Measurements from ENCODE around the gene BBS9.
"Not testable (repeated sequence)": the region's sequence is repeated elsewhere in the genome, so short reads cannot be mapped to it uniquely, and the experiment has no call there.

The BBS9 gene

DNA sequence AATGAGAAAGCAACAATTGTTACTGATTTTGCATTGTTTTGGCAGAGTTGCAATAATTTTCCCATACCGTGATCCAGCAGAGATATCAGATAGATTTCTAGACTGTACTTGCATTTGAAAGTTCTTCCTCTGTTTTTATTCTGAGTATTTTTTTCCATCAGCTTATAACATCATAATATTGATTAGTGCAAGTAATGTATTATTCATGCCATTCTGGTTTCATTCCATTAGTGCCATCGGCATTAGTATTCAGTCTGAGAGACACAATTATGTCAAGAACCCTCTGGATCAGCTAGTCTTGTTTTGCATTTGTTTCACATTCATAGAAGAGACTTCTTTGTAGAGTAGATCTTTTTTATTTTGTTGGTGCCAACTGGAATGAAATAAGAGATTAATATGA is 304.0 kb downstream of the BBS9 start:
- no peak for DNase-seq (ENCODE audit: low read depth)

DNA sequence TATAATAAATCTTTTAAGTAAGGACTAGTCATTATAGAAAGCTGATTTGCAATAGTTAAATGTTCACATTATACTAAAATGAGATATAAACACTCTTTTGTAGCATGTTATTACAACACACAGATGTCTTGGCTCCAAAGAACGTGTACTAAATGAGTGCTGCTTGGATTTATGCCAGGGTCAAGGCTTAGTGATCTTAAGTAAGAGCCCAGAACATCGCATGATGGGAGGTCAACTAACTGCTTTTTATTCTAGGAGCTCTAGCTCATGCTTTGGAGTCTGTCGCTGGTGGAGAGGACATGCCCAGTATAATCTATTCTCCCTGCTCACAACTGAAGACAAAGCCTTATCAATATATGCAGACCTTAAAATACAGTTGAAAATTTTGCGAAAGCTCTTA is 315.1 kb downstream of the BBS9 start:
- no peak for DNase-seq (ENCODE audit: low read depth)

DNA sequence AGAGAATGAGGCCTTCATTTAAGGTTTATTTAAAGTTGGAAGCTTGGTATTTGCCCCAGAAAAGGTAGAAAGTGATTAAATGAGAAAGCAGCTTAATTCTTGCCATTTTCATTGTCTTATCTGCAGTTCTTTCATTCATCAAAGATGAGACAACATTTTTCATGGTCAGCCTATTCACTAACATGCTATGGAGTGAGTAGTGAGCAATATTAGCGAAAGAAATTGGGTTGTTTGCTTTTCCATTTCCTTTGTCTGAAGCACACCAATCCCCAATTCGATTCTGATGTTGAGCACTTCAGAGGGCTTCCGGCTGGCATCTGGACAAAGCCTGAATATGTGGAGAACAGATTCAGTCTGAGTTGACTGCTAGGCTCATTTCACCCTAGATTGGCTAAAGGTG is 317.2 kb downstream of the BBS9 start:
- DNase-seq (ENCODE audit: low read depth) = no peak

DNA sequence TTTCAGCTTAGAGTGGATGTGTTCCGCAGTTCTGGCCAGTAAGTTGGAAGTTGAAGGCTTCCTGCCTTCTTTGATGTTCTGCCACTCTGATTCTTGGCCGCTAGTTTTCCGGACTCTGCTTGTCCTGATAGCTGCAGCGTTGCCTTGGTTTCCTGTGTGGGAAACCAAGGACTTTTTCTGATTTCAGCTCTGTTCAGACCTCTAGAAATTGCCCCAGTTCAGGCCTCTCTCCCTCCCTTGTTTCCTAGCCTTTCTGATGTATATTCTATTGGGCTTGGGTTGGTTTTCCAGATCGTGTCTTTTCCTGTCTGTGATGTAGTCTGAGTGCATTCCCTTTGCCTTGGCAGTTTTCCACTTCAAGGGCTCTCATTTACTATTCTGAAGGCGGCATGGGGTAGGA is 318.7 kb downstream of the BBS9 start:
- no peak for DNase-seq (ENCODE audit: low read depth)

DNA sequence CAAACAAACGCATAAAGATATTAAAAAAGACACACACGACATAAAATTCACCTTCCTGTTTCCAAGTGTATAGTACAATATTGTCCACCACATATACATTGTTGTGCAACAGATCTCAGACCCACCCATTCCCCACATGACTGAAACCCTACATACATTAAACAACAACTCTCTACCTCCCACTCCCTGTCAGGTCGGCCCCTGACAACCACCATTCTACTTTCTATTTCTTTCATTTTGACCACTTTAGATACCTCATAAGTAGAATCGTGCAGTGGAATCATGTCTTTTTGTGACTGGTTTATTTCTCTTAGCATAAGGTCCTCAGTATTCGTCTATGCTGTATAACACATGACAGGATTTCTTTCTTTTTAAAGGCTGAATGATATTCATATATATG is 320.5 kb downstream of the BBS9 start:
- no peak for DNase-seq (ENCODE audit: low read depth)

DNA sequence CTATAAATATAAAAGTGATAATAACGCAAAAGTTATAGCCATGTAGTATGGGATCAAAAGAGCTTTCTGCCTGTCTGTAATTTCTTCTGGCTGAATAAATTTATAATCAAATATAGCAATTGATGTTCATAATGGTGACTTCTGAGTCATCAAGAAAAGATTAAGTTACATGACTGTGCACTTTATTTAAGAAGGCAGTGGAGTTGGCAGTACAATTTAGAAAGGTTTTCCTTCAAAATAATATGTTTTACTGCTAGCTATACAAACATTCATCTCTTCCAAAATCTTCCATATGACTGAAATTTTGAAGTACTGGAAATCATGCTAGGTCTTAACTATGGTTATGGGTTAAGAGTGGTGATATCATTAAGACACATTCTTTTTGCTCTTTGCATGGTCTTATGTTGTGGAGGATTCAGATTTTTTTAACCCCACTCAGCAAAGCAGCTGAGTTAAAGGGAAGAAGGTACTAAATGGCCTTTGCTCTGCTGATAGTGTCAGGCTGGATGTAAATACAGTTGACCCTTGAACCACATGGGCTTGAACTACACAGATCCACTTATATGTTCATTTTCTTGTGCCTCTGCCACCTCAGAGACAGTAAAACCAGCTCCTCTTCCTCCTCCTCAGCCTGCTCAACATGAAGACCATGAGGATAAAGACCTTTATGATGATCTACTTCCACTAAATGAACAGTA is 323.6 kb downstream of the BBS9 start:
- no peak for DNase-seq (ENCODE audit: low read depth)

DNA sequence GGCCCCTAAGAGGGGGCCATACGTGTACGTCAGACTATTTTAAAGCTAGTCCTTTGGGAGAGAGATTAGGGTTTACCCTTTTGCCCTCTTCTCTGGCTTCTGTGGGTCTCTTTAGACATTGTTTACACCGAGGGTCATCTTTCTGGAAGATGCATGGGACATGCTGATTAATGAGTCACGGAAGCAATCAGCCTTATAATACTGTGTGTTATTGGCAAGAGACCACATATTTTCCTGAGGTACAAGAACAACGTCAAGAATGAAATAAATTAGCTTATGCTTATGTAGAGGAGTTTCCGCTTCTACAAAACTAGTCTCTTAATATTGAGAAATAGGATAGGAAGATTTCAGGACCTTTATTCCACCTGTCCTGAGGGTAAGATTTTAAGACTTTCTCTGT is 327.7 kb downstream of the BBS9 start:
- DNase-seq (ENCODE audit: low read depth) = no peak

DNA sequence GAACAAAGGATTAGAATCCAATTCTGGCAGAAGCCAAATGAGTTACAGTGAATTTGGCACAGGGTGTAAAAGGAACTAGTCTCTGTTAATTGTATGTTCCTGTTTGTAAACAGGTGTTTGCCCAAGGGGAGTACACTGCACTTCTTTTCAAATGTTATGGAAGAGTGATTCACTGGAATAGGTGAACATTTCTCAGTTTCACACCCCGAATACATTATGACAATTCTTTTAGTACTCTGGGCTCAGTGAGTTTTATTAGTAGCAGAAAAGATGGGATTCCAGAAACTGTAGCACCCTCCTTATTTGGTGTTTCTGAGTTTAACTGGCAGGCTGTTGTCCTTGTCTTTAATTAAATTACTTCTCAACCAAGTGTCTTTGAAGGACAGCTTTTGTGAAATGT is 329.2 kb downstream of the BBS9 start:
- no peak for DNase-seq (ENCODE audit: low read depth)

DNA sequence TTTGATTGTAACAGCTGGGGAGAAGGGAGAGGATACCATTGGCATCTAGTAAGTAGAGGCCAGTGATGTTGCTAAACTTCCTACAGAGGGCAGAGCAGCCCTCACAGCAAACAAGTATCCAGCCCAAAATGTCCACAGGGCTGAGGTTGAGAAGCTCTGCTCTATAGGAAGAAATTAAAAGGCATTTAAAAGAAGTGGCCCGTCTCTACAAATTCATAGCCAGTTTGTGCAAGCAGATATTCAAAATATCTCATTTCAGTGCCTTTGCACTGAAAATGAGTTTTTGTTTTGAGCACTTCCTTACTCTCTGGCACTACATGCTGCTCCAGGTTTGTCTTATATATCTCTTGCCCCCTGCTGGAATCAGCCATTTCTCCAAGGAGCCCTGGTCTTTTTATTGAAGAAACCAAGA is 330.0 kb downstream of the BBS9 start:
- DNase-seq (ENCODE audit: low read depth) = no peak

DNA sequence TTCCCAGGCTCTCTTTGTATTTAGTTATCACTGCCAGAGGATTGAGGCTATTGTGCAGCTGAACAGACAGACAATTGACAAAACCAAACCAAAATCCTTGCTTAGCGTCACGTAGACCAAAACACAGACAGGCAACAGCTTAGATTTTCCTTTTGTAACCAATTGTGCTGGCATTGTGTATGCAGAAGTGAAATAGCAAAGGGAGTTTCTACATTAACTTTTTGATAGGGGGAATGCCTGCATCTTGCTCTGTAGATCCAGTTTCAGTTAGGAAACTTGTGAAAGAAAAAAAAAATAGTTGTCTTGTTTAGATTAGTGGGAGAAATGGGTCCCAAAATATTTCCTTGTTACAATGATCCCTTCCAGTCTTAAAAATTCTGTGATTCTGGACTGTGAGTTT is 333.8 kb downstream of the BBS9 start:
- DNase-seq (ENCODE audit: low read depth) = no peak

DNA sequence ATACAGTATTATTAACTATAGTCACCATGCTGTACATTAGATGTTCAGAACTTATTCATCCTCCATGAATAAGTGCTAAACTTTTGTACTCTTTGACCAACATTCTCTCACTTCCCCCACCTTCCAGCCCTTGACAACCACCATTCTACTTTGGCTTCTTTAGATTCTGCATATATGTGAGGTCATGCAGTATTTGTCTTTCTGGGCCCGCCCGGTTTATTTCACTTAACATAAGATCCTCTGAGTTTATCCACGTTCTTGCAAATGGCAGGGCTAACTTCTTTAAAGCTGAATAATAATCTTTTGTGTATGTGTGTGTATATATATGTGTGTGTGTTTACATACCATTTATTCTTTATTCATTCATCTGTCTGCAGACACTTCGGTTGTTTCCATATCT is 336.8 kb downstream of the BBS9 start:
- no peak for DNase-seq (ENCODE audit: low read depth)

DNA sequence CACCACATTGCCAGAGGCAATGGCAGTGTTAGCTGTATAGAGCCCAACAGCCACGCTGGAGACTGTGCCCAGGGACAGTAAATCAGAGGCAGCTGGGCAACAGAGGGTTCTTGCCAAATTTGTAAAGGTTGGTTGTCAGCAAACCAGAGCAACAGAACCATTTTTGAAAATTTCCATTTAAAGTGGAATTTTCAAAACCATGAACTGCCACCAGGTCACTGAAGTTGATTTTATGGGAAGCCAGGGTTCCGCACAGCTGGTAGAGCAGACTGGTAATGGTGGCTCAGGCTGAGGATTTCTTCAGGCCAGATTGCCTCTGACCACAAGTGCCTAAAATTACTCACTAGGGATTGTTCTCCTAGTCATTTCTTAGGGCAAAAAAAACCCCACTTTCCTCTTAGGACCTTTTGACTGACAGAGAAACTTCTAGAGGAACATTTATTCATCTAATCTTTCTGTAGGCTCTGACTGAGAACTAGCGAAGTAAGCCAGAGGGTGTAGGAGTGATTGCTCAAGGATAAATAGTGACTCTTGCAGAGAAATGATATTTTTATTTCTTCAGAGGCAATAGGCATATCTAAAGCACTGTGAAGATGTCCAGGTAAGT is 342.4 kb downstream of the BBS9 start:
- DNase-seq (ENCODE audit: low read depth) = no peak

DNA sequence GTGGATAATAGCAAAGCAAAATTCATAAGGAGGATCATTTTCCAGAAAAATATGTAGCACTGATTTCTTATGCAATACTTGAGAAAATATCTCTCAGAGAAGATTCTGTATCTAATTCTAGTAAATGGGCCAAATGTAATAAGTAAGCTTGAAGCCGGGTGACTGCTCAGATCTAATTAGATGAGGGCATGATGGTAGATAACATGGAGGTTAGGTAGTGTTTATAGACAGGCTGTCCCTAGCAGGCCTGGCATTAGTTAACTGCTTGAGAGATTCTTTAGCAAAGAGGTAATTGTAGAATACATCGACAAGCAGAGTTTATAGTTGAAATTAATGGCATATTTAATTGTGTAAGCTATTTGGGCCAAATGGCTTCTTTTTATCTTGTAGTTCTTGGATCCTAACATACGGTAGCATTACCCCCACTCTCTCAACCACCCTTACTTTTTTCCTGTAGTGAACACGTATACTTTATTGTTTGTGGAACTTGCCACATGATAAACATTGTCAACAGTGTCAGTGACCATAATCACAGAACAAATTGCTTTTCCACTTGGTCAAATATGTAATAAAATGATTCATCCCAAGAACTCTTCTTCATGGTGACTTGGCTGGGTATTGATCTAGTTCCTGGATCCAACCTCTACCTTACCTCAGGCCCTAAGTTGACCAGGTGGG is 343.1 kb downstream of the BBS9 start:
- DNase-seq (ENCODE audit: low read depth) = no peak

DNA sequence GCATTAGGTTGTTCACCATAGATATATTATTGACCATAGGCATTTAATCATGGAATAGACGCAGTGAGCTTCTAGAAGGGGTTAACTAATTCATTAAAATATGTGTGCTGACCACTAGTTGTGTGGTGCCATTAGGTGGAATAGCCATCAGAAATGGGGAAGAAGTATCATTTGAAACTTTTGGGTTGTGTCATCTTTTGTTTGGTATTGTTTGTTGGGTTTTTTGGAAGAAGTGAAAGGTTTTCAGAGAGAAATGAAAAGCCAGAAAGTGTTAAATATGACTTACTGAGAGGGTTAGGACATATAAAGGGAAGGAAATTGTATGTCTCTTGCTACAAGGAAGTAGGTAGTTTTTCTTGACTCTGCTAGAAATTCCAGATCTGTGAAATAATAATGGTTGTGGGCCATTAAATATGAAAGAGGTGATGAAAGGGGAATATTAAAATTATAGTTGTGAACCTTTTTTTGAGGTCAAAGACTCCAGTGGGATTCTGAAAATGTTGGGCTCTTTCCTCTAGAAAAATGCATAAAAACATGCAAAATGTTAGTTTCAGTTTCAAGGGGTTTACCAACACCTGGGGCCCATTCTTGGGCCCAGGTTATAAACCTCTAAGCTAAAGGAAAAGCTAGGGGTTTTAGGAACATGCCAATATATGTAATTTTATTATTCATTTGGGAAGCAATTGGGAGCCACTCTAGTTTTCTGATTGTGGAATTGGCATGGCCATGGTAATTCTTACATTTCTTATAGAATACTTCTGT is 348.5 kb downstream of the BBS9 start:
- DNase-seq (ENCODE audit: low read depth) = no peak

DNA sequence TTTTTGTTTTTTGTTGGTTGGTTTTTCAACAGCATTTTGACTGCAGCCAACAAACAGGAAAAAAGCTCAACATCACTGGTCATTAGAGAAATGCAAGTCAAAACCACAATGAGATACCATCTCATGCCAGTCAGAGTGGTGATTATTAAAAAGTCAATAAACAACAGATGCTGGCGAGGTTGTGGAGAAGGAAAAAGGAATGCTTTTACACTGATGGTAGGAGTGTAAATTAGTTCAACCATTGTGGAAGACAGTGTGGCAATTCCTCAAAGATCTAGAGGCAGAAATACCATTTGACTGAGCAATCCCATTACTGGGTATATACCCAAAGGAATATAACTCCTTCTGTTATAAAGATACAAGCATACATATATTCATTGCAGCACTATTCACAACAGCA is 355.1 kb downstream of the BBS9 start:
- DNase-seq (ENCODE audit: low read depth) = not testable (repeated sequence)

DNA sequence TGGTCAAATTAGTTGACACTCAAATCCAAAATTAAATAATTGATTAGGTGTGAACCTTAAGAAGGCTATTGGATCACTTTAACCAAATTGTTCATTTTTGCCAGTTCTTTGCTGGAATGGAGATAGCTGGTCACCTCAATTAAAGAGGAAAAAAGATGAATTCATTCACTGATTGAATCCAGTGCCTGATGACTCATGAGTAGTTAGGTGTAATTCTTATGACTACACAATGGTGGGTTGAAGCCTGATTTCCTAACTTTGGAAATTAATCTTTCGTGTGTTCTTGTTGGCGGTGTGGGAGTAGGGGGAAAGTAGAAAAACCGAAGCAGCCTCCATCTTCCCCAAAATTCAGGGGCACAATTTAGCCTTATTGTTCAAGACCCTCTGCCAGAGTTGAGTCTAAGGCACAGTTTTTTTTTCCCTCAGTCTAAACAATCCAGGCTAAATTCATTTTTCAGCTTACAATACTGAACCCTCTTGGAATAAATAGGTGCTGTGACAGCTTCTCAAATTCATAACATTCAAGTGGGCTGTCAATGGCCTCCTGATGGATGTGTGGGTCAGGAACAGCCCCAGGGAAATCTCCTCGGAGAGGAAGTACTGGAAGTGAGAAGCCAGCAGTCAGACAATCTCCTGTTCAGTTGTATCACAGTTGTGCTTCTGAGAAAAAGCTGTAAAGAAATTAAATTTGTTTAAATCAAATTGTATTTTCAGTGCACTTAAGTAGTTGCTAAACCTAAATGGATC is 356.6 kb downstream of the BBS9 start:
- no peak for DNase-seq (ENCODE audit: low read depth)

DNA sequence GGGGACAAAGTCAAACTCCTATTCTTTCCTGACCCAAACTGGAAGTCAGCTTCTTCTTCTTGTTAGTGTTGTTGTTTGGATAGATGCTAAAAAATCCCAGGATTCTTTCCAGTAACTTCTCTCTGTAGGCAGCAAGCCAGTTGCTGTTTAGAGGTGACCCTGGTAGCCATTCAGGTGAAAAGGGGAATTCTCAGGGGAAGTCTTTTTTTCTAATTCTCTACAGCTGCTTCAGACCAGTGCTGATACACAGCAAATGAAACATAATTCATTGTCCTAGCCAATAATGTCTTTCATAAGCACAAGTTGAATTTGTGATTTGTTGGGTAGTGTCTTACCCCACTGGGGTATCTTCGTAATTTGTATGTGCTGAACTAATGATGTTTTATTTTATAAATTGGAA is 357.3 kb downstream of the BBS9 start:
- DNase-seq (ENCODE audit: low read depth) = no peak

DNA sequence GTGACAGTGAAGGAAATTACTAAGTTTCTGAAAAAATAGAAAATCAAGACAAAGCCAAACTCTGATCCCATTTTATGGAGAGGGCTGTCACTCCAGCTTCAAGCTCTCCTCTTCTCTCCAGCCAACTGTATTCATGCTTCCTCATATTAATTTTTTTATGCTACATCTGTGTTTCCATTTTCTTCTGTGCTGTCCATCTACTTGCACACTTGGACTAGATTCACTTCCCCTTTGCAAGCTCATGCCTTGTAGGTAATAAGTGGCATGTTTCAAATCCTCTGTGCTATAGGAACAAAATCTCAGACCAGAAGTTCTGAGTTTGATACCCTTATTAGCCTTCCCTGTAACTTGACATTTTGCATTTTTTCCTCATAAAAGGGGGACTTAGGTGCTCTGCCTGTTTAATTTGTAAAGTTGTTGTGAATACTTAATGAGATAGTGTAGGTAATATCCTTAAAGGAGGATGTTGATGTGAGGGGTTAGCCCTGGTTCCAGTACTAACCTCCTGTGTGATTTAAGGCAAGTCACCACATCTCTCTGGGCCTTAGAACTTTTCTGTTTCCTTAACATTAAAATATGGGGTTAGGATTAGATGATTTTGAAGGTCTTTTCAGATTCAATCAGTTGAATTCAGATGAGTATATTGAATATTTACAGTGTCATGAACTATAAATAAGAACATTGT is 358.8 kb downstream of the BBS9 start:
- DNase-seq (ENCODE audit: low read depth) = no peak

DNA sequence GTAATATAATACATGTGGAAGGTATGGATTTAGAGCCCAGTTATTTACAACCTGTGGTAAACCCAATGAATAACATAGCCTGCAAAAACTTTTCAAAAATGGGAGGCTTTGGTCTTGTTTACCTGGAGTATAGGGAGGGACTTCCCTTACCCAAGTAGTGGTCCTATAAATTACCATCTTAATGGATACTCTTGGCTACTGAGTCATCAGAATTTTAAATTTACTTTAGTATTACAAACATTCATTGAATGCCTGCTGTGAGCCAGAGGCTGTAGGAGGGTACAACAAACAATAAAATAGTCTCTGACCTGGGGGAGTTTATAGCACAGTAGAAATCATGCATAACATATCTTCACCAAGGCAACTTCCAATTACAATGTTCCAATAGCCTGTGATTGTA is 365.1 kb downstream of the BBS9 start:
- DNase-seq (ENCODE audit: low read depth) = no peak

DNA sequence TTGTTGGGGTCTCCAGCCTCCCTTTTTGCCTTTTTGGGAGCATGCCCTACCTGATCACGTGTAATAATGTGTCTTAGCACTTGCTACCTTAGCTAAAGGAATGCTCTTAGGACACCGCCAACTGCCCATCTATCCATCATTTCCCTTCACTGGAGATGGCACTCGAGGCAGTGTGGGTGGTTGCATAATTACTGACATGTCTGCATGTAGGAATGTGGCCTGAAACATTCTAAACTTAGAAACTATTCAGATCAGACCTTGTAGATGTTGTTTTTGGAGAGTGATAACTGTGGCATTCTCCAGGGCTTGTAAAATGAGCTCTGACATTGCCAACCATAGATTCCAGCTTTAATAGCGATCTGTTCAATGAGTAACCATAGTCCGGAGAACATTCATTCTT is 365.8 kb downstream of the BBS9 start:
- no peak for DNase-seq (ENCODE audit: low read depth)

DNA sequence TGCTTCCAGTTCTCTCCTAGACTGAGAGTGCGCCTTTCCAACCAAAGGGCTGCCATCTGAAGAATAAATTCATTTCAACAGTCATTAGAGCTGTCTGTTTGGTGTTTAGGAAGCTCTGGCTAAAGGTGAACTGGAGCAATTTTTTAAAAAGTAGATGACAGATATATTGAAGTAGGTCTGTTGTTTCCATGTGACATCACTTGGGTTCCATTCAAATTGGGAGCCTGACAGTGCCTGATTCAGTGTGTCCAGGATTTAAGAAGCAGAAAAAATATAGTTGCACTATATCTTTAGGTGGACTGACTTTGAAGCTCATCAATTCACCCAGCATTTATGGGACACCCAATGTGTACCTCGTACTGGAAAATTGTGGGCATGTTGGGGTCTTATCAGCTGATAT is 367.7 kb downstream of the BBS9 start:
- no peak for DNase-seq (ENCODE audit: low read depth)
